ENCODE data around the gene MTMR8.

MTMR8 gene

GRCh38 chrX:64379924-64380323, 15.3 kb downstream of the MTMR8 start:
- no peaks in the 10 kb centered on the region for H3K27me3 ChIP-seq (replicated peaks)
- TF ChIP-seq CTCF (IDR thresholded peaks at IDR 0.05; ENCODE audit: low read depth, low read length, missing control alignments), result no peak
- H3K36me3 ChIP-seq (replicated peaks), result no peaks in the 10 kb centered on the region
- no peak overlapping the region for H3K4me3 ChIP-seq (ENCODE audit: low read depth, low read length)
- DNase-seq, result no peak
- no peak overlapping the region for H3K27ac ChIP-seq
- in situ Hi-C loops (cut with HindIII; ENCODE audit: low pct_ligation_motif_present, low sequenced_read_pairs), result no loop called here

GRCh38 chrX:64377753-64378152, 17.5 kb downstream of the MTMR8 start:
- no peaks in the 10 kb centered on the region for H3K36me3 ChIP-seq (replicated peaks)
- in situ Hi-C loops (cut with HindIII; ENCODE audit: low pct_ligation_motif_present, low sequenced_read_pairs), result no loop called here
- no peak for DNase-seq

GRCh38 chrX:64352081-64352480, 43.2 kb downstream of the MTMR8 start:
- in situ Hi-C loops (cut with HindIII; ENCODE audit: low pct_ligation_motif_present, low sequenced_read_pairs), result no loop called here
- no peak for DNase-seq

More at GRCh38 chrX:64377753-64378152, 17.5 kb downstream of the MTMR8 start:
- H3K27ac ChIP-seq, result no peak overlapping the region
- TF ChIP-seq CTCF (IDR thresholded peaks at IDR 0.05; ENCODE audit: low read depth, low read length, missing control alignments), result no peak
- H3K27me3 ChIP-seq (replicated peaks), result no peaks in the 10 kb centered on the region
- H3K4me3 ChIP-seq (ENCODE audit: low read depth, low read length), result no peak overlapping the region

GRCh38 chrX:64350521-64350920, 44.7 kb downstream of the MTMR8 start:
- Histone ChIP-seq H3K27me3 (replicated peaks) (no peaks in the 10 kb centered on the region), H3K4me3 (ENCODE audit: low read depth, low read length) (no peak overlapping the region), H3K27ac (no peak overlapping the region), H3K36me3 (replicated peaks) (no peaks in the 10 kb centered on the region)
- no peak for DNase-seq
- no peak for TF ChIP-seq CTCF (IDR thresholded peaks at IDR 0.05; ENCODE audit: low read depth, low read length, missing control alignments)
- in situ Hi-C loops (cut with HindIII; ENCODE audit: low pct_ligation_motif_present, low sequenced_read_pairs), result no loop called here

More at GRCh38 chrX:64352081-64352480, 43.2 kb downstream of the MTMR8 start:
- TF ChIP-seq CTCF (IDR thresholded peaks at IDR 0.05; ENCODE audit: low read depth, low read length, missing control alignments), result no peak
- H3K4me3 ChIP-seq (ENCODE audit: low read depth, low read length), result no peak overlapping the region
- no peaks in the 10 kb centered on the region for H3K27me3 ChIP-seq (replicated peaks)
- no peaks in the 10 kb centered on the region for H3K36me3 ChIP-seq (replicated peaks)
- no peak overlapping the region for H3K27ac ChIP-seq

GRCh38 chrX:64350047-64350446, 45.2 kb downstream of the MTMR8 start:
- TF ChIP-seq CTCF (IDR thresholded peaks at IDR 0.05; ENCODE audit: low read depth, low read length, missing control alignments), result no peak

GRCh38 chrX:64342811-64343210, 52.4 kb downstream of the MTMR8 start:
- H3K36me3 ChIP-seq (replicated peaks), result no peaks in the 10 kb centered on the region
- H3K4me3 ChIP-seq (ENCODE audit: low read depth, low read length), result no peak overlapping the region
- DNase-seq, result no peak
- no peak for TF ChIP-seq CTCF (IDR thresholded peaks at IDR 0.05; ENCODE audit: low read depth, low read length, missing control alignments)
- in situ Hi-C loops (cut with HindIII; ENCODE audit: low pct_ligation_motif_present, low sequenced_read_pairs), result no loop called here
- H3K27me3 ChIP-seq (replicated peaks), result no peaks in the 10 kb centered on the region
- H3K27ac ChIP-seq, result no peak overlapping the region

More at GRCh38 chrX:64350047-64350446, 45.2 kb downstream of the MTMR8 start:
- in situ Hi-C loops (cut with HindIII; ENCODE audit: low pct_ligation_motif_present, low sequenced_read_pairs), result no loop called here
- Histone ChIP-seq H3K4me3 (ENCODE audit: low read depth, low read length) (no peak overlapping the region), H3K36me3 (replicated peaks) (no peaks in the 10 kb centered on the region), H3K27ac (no peak overlapping the region), H3K27me3 (replicated peaks) (no peaks in the 10 kb centered on the region)
- no peak for DNase-seq

Data from brain microvascular endothelial cell (primary cell).